ENCODE results near the gene ANKHD1. TPM values are rescaled to one million over a fixed set of nuclear protein-coding genes. Genes with fewer than 3 reads are reported as not detected.

Gene ANKHD1
- total RNA-seq, 6 experiments from 2014 or later = 35.4 to 49.7 (median 41.5) TPM

DNA sequence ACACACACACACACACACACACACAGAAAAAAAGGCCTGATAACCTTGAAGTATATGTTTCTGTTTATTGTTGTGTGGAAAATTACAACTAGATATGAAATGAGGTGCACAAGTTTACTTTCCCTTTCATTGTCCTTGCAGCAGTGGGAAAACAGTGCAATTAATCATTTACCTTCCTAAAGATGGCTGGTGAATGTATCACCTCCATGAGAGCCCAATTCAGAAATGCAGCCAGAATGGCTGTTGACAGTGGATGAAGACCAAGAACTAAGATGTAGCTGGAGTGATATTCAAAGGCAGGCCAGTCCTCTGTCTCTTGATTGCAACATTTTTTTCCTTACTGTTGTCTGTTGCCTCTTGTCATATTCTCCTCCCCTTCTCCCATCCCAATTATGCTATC, 96.3 kb downstream of the ANKHD1 start:
- Mint-ChIP-seq H3K9me3 (no peaks in the 10 kb centered on the region), H3K27ac (no peak overlapping the region), H3K27me3 (ENCODE audit: insufficient read depth) (no peaks in the 10 kb centered on the region), H3K4me3 (no peak overlapping the region), H3K4me1 (ENCODE audit: low read depth) (no peaks in the 10 kb centered on the region), H3K36me3 (ENCODE audit: low read depth) (peaks cover 10% of the 10 kb centered on the region)
- DNase-seq = no peak
- TF ChIP-seq, protein P1, sequence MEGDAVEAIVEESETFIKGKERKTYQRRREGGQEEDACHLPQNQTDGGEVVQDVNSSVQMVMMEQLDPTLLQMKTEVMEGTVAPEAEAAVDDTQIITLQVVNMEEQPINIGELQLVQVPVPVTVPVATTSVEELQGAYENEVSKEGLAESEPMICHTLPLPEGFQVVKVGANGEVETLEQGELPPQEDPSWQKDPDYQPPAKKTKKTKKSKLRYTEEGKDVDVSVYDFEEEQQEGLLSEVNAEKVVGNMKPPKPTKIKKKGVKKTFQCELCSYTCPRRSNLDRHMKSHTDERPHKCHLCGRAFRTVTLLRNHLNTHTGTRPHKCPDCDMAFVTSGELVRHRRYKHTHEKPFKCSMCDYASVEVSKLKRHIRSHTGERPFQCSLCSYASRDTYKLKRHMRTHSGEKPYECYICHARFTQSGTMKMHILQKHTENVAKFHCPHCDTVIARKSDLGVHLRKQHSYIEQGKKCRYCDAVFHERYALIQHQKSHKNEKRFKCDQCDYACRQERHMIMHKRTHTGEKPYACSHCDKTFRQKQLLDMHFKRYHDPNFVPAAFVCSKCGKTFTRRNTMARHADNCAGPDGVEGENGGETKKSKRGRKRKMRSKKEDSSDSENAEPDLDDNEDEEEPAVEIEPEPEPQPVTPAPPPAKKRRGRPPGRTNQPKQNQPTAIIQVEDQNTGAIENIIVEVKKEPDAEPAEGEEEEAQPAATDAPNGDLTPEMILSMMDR (IDR thresholded peaks at IDR 0.05) = no peak

DNA sequence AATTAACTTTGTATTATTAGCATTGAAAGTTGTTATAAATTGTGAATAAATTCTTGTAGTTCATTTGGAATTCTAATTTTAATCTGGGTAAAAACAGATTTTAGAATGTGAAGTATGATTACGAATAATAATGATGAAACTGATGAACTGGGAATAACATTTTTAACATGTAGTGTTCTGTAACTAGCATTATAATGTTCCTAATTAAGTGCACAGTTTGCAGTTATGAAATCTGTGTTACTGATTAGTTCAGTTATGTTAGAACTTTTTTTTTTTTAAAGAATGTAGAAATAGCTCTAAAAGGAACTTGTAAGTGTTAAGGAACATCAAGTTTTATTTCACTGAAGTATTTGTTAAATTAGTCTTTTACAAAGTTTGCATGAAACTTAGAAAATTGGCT, 97.0 kb downstream of the ANKHD1 start:
- Mint-ChIP-seq H3K4me3 (no peak overlapping the region), H3K27me3 (ENCODE audit: insufficient read depth) (no peaks in the 10 kb centered on the region), H3K9me3 (no peaks in the 10 kb centered on the region), H3K4me1 (ENCODE audit: low read depth) (no peaks in the 10 kb centered on the region), H3K27ac (no peak overlapping the region), H3K36me3 (ENCODE audit: low read depth) (peaks cover 10% of the 10 kb centered on the region)
- TF ChIP-seq, protein P1 (IDR thresholded peaks at IDR 0.05) = no peak
- no peak for DNase-seq

DNA sequence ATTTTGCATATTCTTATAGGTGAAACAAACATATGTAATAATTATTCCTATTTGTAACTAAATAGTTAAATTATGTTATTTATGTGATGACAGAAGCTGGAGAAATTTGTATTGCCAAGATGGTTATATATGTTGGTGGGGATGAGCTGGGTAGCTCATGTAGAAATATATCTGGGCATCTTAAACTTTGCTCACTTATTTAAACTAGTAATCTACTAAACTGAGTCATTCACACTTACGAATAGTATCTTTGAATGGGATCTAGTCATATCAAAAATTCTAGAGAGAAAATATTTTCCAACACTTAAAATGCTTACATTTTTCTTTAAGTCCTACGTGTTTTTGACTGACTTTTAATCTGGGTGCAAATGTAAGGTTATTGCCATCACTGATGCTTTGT, 101.2 kb downstream of the ANKHD1 start:
- Mint-ChIP-seq H3K4me1 (ENCODE audit: low read depth) (no peaks in the 10 kb centered on the region), H3K36me3 (ENCODE audit: low read depth) (peaks cover 13% of the 10 kb centered on the region; the same call in 1 of the 2 replicates), H3K9me3 (no peaks in the 10 kb centered on the region), H3K27me3 (ENCODE audit: insufficient read depth) (no peaks in the 10 kb centered on the region), H3K4me3 (no peak overlapping the region), H3K27ac (no peak overlapping the region)
- no peak for DNase-seq
- TF ChIP-seq, protein P1 (IDR thresholded peaks at IDR 0.05) = no peak

DNA sequence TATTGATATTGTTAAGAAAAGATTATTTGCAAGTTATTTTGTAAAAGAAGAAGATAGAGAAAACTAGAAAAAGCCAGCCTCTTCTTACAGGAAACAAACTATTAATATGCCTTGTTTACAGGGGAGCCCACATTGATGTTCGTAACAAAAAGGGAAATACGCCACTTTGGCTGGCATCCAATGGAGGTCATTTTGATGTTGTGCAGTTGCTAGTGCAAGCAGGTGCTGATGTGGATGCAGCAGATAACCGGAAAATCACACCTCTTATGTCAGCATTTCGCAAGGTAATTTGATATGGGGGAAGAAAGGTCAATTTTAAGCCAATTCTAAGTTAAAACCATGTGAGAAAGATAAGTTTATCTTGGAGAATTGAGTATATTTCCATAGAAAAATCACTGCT, 108.3 kb downstream of the ANKHD1 start:
- Mint-ChIP-seq H3K4me1 (ENCODE audit: low read depth) (no peaks in the 10 kb centered on the region), H3K9me3 (no peaks in the 10 kb centered on the region), H3K27me3 (ENCODE audit: insufficient read depth) (no peaks in the 10 kb centered on the region), H3K36me3 (ENCODE audit: low read depth) (peaks cover 30% of the 10 kb centered on the region), H3K27ac (no peak overlapping the region), H3K4me3 (no peak overlapping the region)
- TF ChIP-seq, protein P1 (IDR thresholded peaks at IDR 0.05) = no peak
- no peak for DNase-seq

DNA sequence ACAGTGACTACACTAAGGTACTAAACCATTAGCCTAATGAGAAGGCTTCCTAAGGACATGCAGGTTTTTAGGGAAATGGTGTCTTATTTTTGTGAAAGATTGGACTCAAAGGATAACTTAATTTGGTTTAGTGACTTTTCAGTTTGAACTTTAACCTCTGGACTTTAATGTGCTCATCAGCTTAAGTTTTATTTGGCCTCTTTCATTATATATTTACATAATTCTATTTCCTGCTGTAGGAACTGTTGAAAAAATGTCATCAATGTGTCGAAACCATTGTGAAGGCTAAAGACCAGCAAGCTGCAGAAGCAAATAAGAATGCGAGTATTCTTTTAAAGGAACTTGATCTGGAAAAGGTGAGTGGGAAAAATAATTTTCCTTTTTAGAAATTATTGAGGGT, 111.5 kb downstream of the ANKHD1 start:
- TF ChIP-seq, protein P1 (IDR thresholded peaks at IDR 0.05) = no peak
- Mint-ChIP-seq H3K9me3 (no peaks in the 10 kb centered on the region), H3K27me3 (ENCODE audit: insufficient read depth) (no peaks in the 10 kb centered on the region), H3K36me3 (ENCODE audit: low read depth) (peaks cover 29% of the 10 kb centered on the region), H3K27ac (no peak overlapping the region), H3K4me1 (ENCODE audit: low read depth) (no peaks in the 10 kb centered on the region), H3K4me3 (no peak overlapping the region)
- no peak for DNase-seq

DNA sequence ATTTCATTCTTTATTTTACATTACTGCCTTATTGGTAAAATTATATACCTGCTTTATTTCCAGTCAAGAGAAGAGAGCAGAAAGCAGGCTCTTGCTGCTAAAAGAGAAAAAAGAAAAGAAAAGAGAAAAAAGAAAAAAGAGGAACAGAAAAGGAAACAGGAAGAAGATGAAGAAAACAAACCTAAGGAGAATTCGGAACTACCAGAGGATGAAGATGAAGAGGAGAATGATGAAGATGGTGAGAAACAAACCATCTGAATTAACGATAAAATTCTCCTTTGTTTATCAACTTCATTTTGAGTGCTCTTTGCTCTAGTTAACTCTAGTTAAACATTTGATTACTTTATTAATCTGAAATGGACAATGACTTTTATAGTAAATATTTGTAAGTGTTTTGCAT, 122.4 kb downstream of the ANKHD1 start:
- peaks cover 18% of the 10 kb centered on the region for H3K36me3 Mint-ChIP-seq (ENCODE audit: low read depth)
- H3K27me3 Mint-ChIP-seq (ENCODE audit: insufficient read depth) = peaks cover under 1% of the 10 kb centered on the region; the same call in 1 of the 2 replicates
- TF ChIP-seq, protein P1 (IDR thresholded peaks at IDR 0.05) = no peak
- no peaks in the 10 kb centered on the region for H3K9me3 Mint-ChIP-seq
- DNase-seq = no peak
- H3K4me1 Mint-ChIP-seq (ENCODE audit: low read depth) = no peaks in the 10 kb centered on the region
- H3K4me3 Mint-ChIP-seq = no peak overlapping the region
- no peak overlapping the region; the same call in 1 of the 2 replicates for H3K27ac Mint-ChIP-seq
